Transverse colon (tissue), 4 donors: ENCODE measurements around the gene HVCN1. TPM values are rescaled to one million over a fixed set of nuclear protein-coding genes. Genes with fewer than 3 reads are reported as not detected.
A peak's percentile ranks its signal among the peaks of the same experiment; 100 is the strongest.

Experiments
- DNase-seq: peaks from one replicate; pipeline ENCODE4 v3.0.0-alpha.2; 2019
- H3K27ac ChIP-seq, 4 donors: fragments of 200-600 bp; sonication (generic); 2 replicates each; pipeline ENCODE4 v1.5.1; 2016 to 2018; ENCODE audit warnings: inconsistent platforms in 4 of 4
- H3K27me3 ChIP-seq: fragments of 200-600 bp; sonication (generic); 2 replicates; pipeline ENCODE4 v1.5.1; 2017; ENCODE audit warnings: inconsistent platforms
- H3K36me3 ChIP-seq, 4 donors: fragments of 200-600 bp; sonication (generic); 2 replicates each; pipeline ENCODE4 v1.5.1; 2017 to 2019; ENCODE audit warnings: inconsistent platforms in 4 of 4
- H3K4me1 ChIP-seq, 4 donors: fragments of 200-600 bp; sonication (generic); 2 replicates each; pipeline ENCODE4 v1.5.1; 2017 to 2020; ENCODE audit warnings: inconsistent platforms in 4 of 4
- H3K4me3 ChIP-seq, 4 donors: fragments of 200-600 bp; sonication (generic); 1 replicate in 1 of 4; 2 replicates in 3 of 4; pipeline versions ENCODE4 v1.5.1 to v1.6.1; 2017 to 2019; ENCODE audit warnings: inconsistent platforms in 4 of 4
- H3K9me3 ChIP-seq, 2 donors: fragments of 200-600 bp; sonication (generic); 2 replicates each; pipeline ENCODE4 v1.5.1; 2017 to 2019; ENCODE audit warnings: inconsistent platforms in 2 of 2
- CTCF ChIP-seq, 5 experiments: fragments of 200-600 bp in 3 of 5; fragments of 450-650 bp in 2 of 5; sonication (generic) in 3 of 5; IDR thresholded peaks; 1 replicate in 2 of 5; 2 replicates in 3 of 5; pipeline ENCODE4 v1.5.1; 2016 to 2017; ENCODE audit warnings: antibody characterized with exemption in 5 of 5, inconsistent platforms in 3 of 5, mild to moderate bottlenecking in 2 of 5, moderate library complexity in 1 of 5
- EP300 ChIP-seq: sonication (generic); formaldehyde crosslinking; IDR thresholded peaks from one replicate; pipeline ENCODE4 v1.6.1; 2017; ENCODE audit warnings: antibody characterized with exemption, low read depth
- POLR2A ChIP-seq: fragments of 450-650 bp; IDR thresholded peaks from one replicate; pipeline ENCODE4 v1.6.1; 2016; ENCODE audit warnings: antibody characterized with exemption, mild to moderate bottlenecking, moderate library complexity
- POLR2AphosphoS5 ChIP-seq, 3 donors: sonication (generic); formaldehyde crosslinking; IDR thresholded peaks; one replicate each; pipeline ENCODE4 v1.6.1; 2016; ENCODE audit warnings: antibody characterized with exemption in 3 of 3
- WGBS, 2 donors: methylation state at CpG; one replicate each; pipeline ENCODE4 v1.1.5; 2018; ENCODE audit warnings: low coverage in 1 of 2; 5-methylcytosine and 5-hydroxymethylcytosine counted together
- in situ Hi-C, 4 donors: fragments of 200-750 bp; cut with MboI; loops; one replicate each; pipeline versions ENCODE4 v1.15.0 to v1.15.1; 2017; ENCODE audit warnings: low sequenced_read_pairs in 3 of 4, low pct_ligation_motif_present in 1 of 4, low pct_unique_long_range_greater_than_20kb in 1 of 4
- intact Hi-C: fragments of 100-400 bp; cut with DNase I; formaldehyde crosslinking; loops from one replicate; pipeline ENCODE4 v1.15.1; 2023; ENCODE audit warnings: low total_unique reads
- total RNA-seq, 4 donors: library from RNA; depleted of rRNA; stranded (reverse); fragments of >200 nt; gene quantifications; one replicate each; pipeline ENCODE4 v1.1.0, GENCODE V29; 2016

HVCN1 gene
- total RNA-seq, 4 donors from 2014 or later = 3.4 to 7.9 (median 7.3) TPM; not detected in 1

- peaks cover 0 to 4% (median 0%) of the 10 kb centered on the region in 4 donors for H3K36me3 ChIP-seq
- no peak for DNase-seq
- peaks cover 0 to 9% of the 10 kb centered on the region in 2 donors for H3K9me3 ChIP-seq
- 40 to 52% methylated on average over 4 to 5 of the region's 5 CpGs for WGBS, 2 donors
- no peaks in the 10 kb centered on the region for H3K27me3 ChIP-seq
- H3K4me3 ChIP-seq = no peak overlapping the region
- in situ Hi-C loops (no loop called here), intact Hi-C loops (no loop called here)
- H3K4me1 ChIP-seq = no peaks in the 10 kb centered on the region
- TF ChIP-seq POLR2A (no peak), POLR2AphosphoS5 (IDR thresholded peaks at IDR 0.05) (no peak), EP300 (no peak), CTCF (IDR thresholded peaks at IDR 0.05) (no peak)
- peak overlapping the region in 1 of 4 donors; percentile 6 for H3K27ac ChIP-seq
These were observed 19.8 kb downstream of the HVCN1 start for GRCh38 chr12:110669193-110669502.

GRCh38 chr12:110668480-110669192, 20.3 kb downstream of the HVCN1 start:
- no peak for TF ChIP-seq POLR2AphosphoS5 (IDR thresholded peaks at IDR 0.05)
- no peak for TF ChIP-seq POLR2A
- no peak for TF ChIP-seq CTCF (IDR thresholded peaks at IDR 0.05)
- TF ChIP-seq EP300 = no peak
- Histone ChIP-seq H3K9me3 (peaks cover 0 to 9% of the 10 kb centered on the region in 2 donors), H3K27ac (no peak overlapping the region), H3K4me3 (no peak overlapping the region), H3K27me3 (no peaks in the 10 kb centered on the region), H3K4me1 (no peaks in the 10 kb centered on the region), H3K36me3 (peaks cover 0 to 4% (median 0%) of the 10 kb centered on the region in 4 donors)
- in situ Hi-C loops (no loop called here), intact Hi-C loops (no loop called here)
- DNase-seq = no peak
- WGBS, 2 donors = 86 to 96% methylated on average over 5 to 12 of the region's 12 CpGs

- peaks cover 0 to 4% (median 0%) of the 10 kb centered on the region in 4 donors for H3K36me3 ChIP-seq
- TF ChIP-seq POLR2A (no peak), CTCF (IDR thresholded peaks at IDR 0.05) (no peak), EP300 (no peak), POLR2AphosphoS5 (IDR thresholded peaks at IDR 0.05) (no peak)
- H3K27ac ChIP-seq = no peak overlapping the region
- intact Hi-C loops (no loop called here), in situ Hi-C loops (no loop called here)
- no peak overlapping the region for H3K4me3 ChIP-seq
- 84 to 90% methylated on average over 1 to 3 of the region's 3 CpGs for WGBS, 2 donors
- no peaks in the 10 kb centered on the region for H3K27me3 ChIP-seq
- no peaks in the 10 kb centered on the region for H3K4me1 ChIP-seq
- no peak for DNase-seq
- peaks cover 0 to 9% of the 10 kb centered on the region in 2 donors for H3K9me3 ChIP-seq
These were observed 21.2 kb downstream of the HVCN1 start for GRCh38 chr12:110667671-110668070.

GRCh38 chr12:110666892-110667291, 22.0 kb downstream of the HVCN1 start:
- intact Hi-C loops (no loop called here), in situ Hi-C loops (no loop called here)
- no peaks in the 10 kb centered on the region for H3K4me1 ChIP-seq
- TF ChIP-seq EP300 = no peak
- TF ChIP-seq CTCF (IDR thresholded peaks at IDR 0.05) = no peak
- no peak for TF ChIP-seq POLR2A
- no peak for TF ChIP-seq POLR2AphosphoS5 (IDR thresholded peaks at IDR 0.05)
- no peak for DNase-seq
- H3K27me3 ChIP-seq = no peaks in the 10 kb centered on the region
- H3K36me3 ChIP-seq = peaks cover 0 to 4% (median 0%) of the 10 kb centered on the region in 4 donors
- H3K27ac ChIP-seq = no peak overlapping the region
- H3K9me3 ChIP-seq = peaks cover 0 to 9% of the 10 kb centered on the region in 2 donors
- 89% methylated on average over 6 of the region's 6 CpGs; no CpG with 5 or more reads in 1 of the 2 donors for WGBS, 2 donors
- H3K4me3 ChIP-seq = no peak overlapping the region
